ENCODE data around the gene VWA3B. TPM values are rescaled to one million over a fixed set of nuclear protein-coding genes. Genes with fewer than 3 reads are reported as not detected.
"Not testable (repeated sequence)": the region's sequence is repeated elsewhere in the genome, so short reads cannot be mapped to it uniquely, and the experiment has no call there.

The VWA3B gene
- total and polyA plus RNA-seq, 2 experiments from 2014 or later, result 0.80 TPM; not detected in 1

- no peak for DNase-seq (ENCODE audit: low spot score)
- H3K9me3 ChIP-seq (ENCODE audit: low read depth), result peaks cover 15% of the 10 kb centered on the region
- WGBS (ENCODE audit: low lambda C conversion rate, missing lambda C conversion rate), result 86% methylated on average over 1 of the region's 1 CpG
- H2AFZ ChIP-seq, result no peak overlapping the region
- H3K4me2 ChIP-seq, result no peak overlapping the region
- no peak overlapping the region for H3K4me3 ChIP-seq
- no peaks in the 10 kb centered on the region for H3K27me3 ChIP-seq
- no peaks in the 10 kb centered on the region for H3K9me2 ChIP-seq (replicated peaks; ENCODE audit: insufficient read depth)
- H4K20me1 ChIP-seq (ENCODE audit: insufficient read depth, poor library complexity, severe bottlenecking), result no peaks in the 10 kb centered on the region
- TF ChIP-seq EZH2 (IDR thresholded peaks at IDR 0.05; ENCODE audit: borderline replicate concordance), result no peak
- no peaks in the 10 kb centered on the region for H3K79me2 ChIP-seq
- H3K27ac ChIP-seq, result no peak overlapping the region
- H3K36me3 ChIP-seq (replicated peaks; ENCODE audit: insufficient read depth, low read depth), result no peaks in the 10 kb centered on the region
- no peaks in the 10 kb centered on the region for H3K4me1 ChIP-seq (ENCODE audit: insufficient read depth)
Observed at GRCh38 chr2:98263362-98263761, 176.4 kb downstream of the VWA3B start.

- DNase-seq (ENCODE audit: low spot score); H3K36me3 ChIP-seq (replicated peaks; ENCODE audit: insufficient read depth, low read depth); H3K4me1 ChIP-seq (ENCODE audit: insufficient read depth); H3K27ac ChIP-seq; H2AFZ ChIP-seq; H3K27me3 ChIP-seq; H4K20me1 ChIP-seq (ENCODE audit: insufficient read depth, poor library complexity, severe bottlenecking); H3K79me2 ChIP-seq; H3K4me3 ChIP-seq; H3K4me2 ChIP-seq; H3K9me2 ChIP-seq (replicated peaks; ENCODE audit: insufficient read depth): not testable (repeated sequence)
- peaks cover 12% of the 10 kb centered on the region for H3K9me3 ChIP-seq (ENCODE audit: low read depth)
Observed at GRCh38 chr2:98268225-98268624, 181.3 kb downstream of the VWA3B start.

GRCh38 chr2:98269274-98269673 is 182.3 kb downstream of the VWA3B start:
- Histone ChIP-seq H4K20me1 (ENCODE audit: insufficient read depth, poor library complexity, severe bottlenecking) (no peaks in the 10 kb centered on the region), H3K36me3 (replicated peaks; ENCODE audit: insufficient read depth, low read depth) (no peaks in the 10 kb centered on the region), H3K27me3 (no peaks in the 10 kb centered on the region), H3K9me2 (replicated peaks; ENCODE audit: insufficient read depth) (no peaks in the 10 kb centered on the region), H3K4me3 (no peak overlapping the region), H3K79me2 (no peaks in the 10 kb centered on the region), H3K27ac (no peak overlapping the region), H3K9me3 (ENCODE audit: low read depth) (peaks cover 1% of the 10 kb centered on the region), H3K4me1 (ENCODE audit: insufficient read depth) (no peaks in the 10 kb centered on the region), H3K4me2 (no peak overlapping the region), H2AFZ (no peak overlapping the region)
- TF ChIP-seq EZH2phosphoT487 (IDR thresholded peaks at IDR 0.05; ENCODE audit: low read depth, severe bottlenecking, unreplicated experiment) (no peak), CTCF (IDR thresholded peaks at IDR 0.05; ENCODE audit: poor library complexity) (peak; percentile 68)
- 26% methylated on average over 2 of the region's 2 CpGs for WGBS (ENCODE audit: low lambda C conversion rate, missing lambda C conversion rate)
- DNase-seq (ENCODE audit: low spot score), result peak; percentile 72

GRCh38 chr2:98269830-98270229 is 182.9 kb downstream of the VWA3B start:
- H2AFZ ChIP-seq, result no peak overlapping the region
- no peak overlapping the region for H3K27ac ChIP-seq

More at GRCh38 chr2:98269830-98270229, 182.9 kb downstream of the VWA3B start:
- no peak for TF ChIP-seq EZH2 (IDR thresholded peaks at IDR 0.05; ENCODE audit: borderline replicate concordance)
- TF ChIP-seq CTCF (IDR thresholded peaks at IDR 0.05; ENCODE audit: poor library complexity), result no peak
- TF ChIP-seq EZH2phosphoT487 (IDR thresholded peaks at IDR 0.05; ENCODE audit: low read depth, severe bottlenecking, unreplicated experiment), result no peak
- no peak for DNase-seq (ENCODE audit: low spot score)
- Histone ChIP-seq H3K36me3 (replicated peaks; ENCODE audit: insufficient read depth, low read depth) (no peaks in the 10 kb centered on the region), H3K79me2 (no peaks in the 10 kb centered on the region), H4K20me1 (ENCODE audit: insufficient read depth, poor library complexity, severe bottlenecking) (no peaks in the 10 kb centered on the region), H3K9me2 (replicated peaks; ENCODE audit: insufficient read depth) (no peaks in the 10 kb centered on the region), H3K9me3 (ENCODE audit: low read depth) (no peaks in the 10 kb centered on the region), H3K27me3 (no peaks in the 10 kb centered on the region), H3K4me2 (no peak overlapping the region), H3K4me3 (no peak overlapping the region), H3K4me1 (ENCODE audit: insufficient read depth) (no peaks in the 10 kb centered on the region)
- WGBS (ENCODE audit: low lambda C conversion rate, missing lambda C conversion rate), result 51% methylated on average over 2 of the region's 2 CpGs
